Adipocyte (in vitro differentiated cells): ENCODE measurements around the gene RILPL1.
A peak's percentile ranks its signal among the peaks of the same experiment; 100 is the strongest.
"Not testable (repeated sequence)": the region's sequence is repeated elsewhere in the genome, so short reads cannot be mapped to it uniquely, and the experiment has no call there.

Experiments used
- DNase-seq: peaks from one replicate; pipeline ENCODE4 v3.0.0-alpha.2; 2015; ENCODE audit warnings: low read depth
- H3K27me3 ChIP-seq: replicated peaks from 2 replicates; pipeline ENCODE4 v1.7.0; 2013; ENCODE audit warnings: mild to moderate bottlenecking, low read length, moderate library complexity; ENCODE audit not compliant: control insufficient read depth, insufficient read depth
- H3K36me3 ChIP-seq: 2 replicates; pipeline ENCODE4 v1.7.0; 2013; ENCODE audit warnings: low read length, mild to moderate bottlenecking, moderate library complexity; ENCODE audit not compliant: control insufficient read depth, insufficient read depth, severe bottlenecking
- H3K4me1 ChIP-seq: 2 replicates; pipeline ENCODE4 v1.7.0; 2013; ENCODE audit warnings: mild to moderate bottlenecking, low read length, moderate library complexity; ENCODE audit not compliant: control insufficient read depth, insufficient read depth
- H3K4me3 ChIP-seq: 2 replicates; pipeline ENCODE4 v1.7.0; 2013; ENCODE audit warnings: mild to moderate bottlenecking, low read length, moderate library complexity
- H3K9ac ChIP-seq: 2 replicates; pipeline ENCODE4 v1.7.0; 2013; ENCODE audit warnings: mild to moderate bottlenecking, low read length, moderate library complexity
- H3K9me3 ChIP-seq: 2 replicates; pipeline ENCODE4 v1.7.0; 2013; ENCODE audit warnings: mild to moderate bottlenecking, low read length, moderate library complexity; ENCODE audit not compliant: control insufficient read depth

The RILPL1 gene

DNA sequence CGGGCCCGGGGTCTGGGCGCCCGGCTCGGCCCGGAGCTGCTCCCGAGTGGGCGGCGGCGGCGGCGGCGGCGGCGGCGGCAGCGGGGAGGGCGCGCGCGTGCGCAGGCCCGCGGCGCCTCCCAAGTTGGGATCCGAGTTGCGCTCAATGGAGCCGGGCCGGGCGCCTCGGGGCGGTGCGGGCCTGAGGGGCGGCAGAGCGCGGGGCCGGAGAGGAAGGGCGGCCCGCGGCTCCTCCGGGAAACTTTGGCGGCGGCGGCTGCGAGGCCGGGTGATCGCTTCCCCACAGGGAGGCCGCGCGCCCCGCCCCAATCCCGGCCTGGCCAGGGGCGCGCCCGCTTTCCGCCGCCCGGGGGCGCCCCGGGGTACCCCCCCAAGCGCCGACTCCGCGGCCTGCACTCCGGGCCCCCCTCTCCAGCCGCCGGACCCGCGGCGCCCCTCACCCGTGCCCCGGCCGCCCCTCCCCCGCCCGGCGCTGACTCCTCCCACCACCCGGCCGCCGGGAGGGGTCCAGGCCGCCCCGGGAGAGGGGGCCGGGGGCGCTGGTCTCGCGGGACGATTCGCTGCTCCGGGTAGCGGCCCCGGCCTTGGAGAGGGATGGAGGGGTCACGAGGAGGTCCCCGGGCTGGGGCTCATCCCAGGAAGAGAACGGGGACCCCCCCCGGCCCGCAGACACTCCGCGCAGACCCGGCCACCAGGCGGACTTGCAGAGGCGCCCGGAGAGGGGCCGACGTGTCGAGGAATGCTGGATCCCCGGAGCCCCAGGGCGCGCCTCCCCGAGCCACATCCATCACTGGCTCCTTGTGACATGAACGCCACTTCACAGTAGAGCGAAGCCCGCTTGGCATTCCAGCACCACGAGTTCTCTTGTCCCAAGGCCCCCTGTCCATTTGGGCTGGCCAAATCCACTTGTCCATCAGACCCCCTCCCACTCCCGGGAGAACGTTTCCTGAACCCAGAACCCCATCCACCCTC, at the start of gene RILPL1:
RILPL1 (minus strand) TSS at position 48 of the 972 bp plus-strand sequence. CDS start 237 bp downstream, outside the sequence.
- H3K4me3 ChIP-seq = peak within 1 kb of the TSS; percentile 87
- H3K27me3 ChIP-seq = peaks cover 4% of the 10 kb centered on the region
- DNase-seq = peak; percentile 80
- H3K4me1 ChIP-seq = peaks cover 22% of the 10 kb centered on the region
- peaks cover 5% of the 10 kb centered on the region for H3K36me3 ChIP-seq
- H3K9me3 ChIP-seq = no peaks in the 10 kb centered on the region
- peak within 1 kb of the TSS; percentile 88 for H3K9ac ChIP-seq

DNA sequence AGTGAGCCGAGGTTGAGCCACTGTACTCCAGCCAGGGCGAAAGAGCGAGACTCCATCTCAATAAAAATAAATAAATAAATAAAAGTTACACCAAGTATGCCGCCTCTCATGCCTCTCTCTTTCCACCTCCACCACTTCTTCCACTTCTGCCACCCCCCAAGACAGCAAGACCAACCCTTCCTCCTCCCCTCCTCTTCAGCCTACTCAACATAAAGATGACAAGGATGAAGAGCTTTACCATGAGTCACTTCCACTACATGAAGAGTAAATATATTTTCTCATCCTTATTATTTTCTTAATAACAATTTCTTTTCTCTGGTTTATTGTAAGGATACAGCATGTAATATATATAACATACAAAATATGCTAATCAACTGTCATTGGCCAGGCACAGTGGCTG, 47.3 kb upstream of the RILPL1 start:
- Histone ChIP-seq H3K9ac (no peak overlapping the region), H3K4me3 (no peak overlapping the region), H3K36me3 (no peaks in the 10 kb centered on the region), H3K27me3 (no peaks in the 10 kb centered on the region), H3K9me3 (no peaks in the 10 kb centered on the region), H3K4me1 (peaks cover 14% of the 10 kb centered on the region)
- no peak for DNase-seq

- H3K9ac ChIP-seq, H3K4me3 ChIP-seq, H3K36me3 ChIP-seq, DNase-seq, H3K4me1 ChIP-seq, H3K9me3 ChIP-seq, H3K27me3 ChIP-seq: not testable (repeated sequence)
Observed at GRCh38 chr12:123578829-123579228, 45.3 kb upstream of the RILPL1 start.

DNA sequence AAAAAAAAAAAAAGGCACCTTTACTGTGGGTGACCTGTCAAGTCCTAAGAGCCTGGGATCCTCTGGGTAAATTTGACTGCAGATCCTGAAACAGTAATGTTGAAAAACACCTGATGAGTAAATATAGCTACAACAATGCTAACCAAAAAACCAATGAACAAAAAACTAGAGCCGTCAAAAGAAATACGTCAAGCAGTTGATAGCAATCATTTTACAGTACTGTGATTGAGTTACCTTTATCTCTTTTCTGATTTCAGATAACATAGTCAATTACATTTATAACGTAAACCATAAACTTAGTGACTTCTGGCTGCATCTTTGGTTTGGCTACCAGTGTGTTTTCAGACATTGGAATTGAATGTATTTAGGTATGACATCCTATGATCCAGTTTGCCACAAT, 44.7 kb upstream of the RILPL1 start:
- Histone ChIP-seq H3K9ac (no peak overlapping the region), H3K4me1 (peaks cover 8% of the 10 kb centered on the region), H3K27me3 (no peaks in the 10 kb centered on the region), H3K9me3 (no peaks in the 10 kb centered on the region), H3K36me3 (no peaks in the 10 kb centered on the region), H3K4me3 (no peak overlapping the region)
- no peak for DNase-seq

GRCh38 chr12:123576611-123577010, 43.1 kb upstream of the RILPL1 start:
- Histone ChIP-seq H3K9ac (no peak overlapping the region), H3K27me3 (no peaks in the 10 kb centered on the region), H3K4me3 (no peak overlapping the region), H3K9me3 (peaks cover 5% of the 10 kb centered on the region), H3K36me3 (no peaks in the 10 kb centered on the region), H3K4me1 (peaks cover 2% of the 10 kb centered on the region)
- peak; percentile 21 for DNase-seq

- no peaks in the 10 kb centered on the region for H3K36me3 ChIP-seq
- peaks cover 4% of the 10 kb centered on the region for H3K4me1 ChIP-seq
- H3K4me3 ChIP-seq = no peak overlapping the region
- peaks cover 5% of the 10 kb centered on the region for H3K9me3 ChIP-seq
- no peak for DNase-seq
- H3K27me3 ChIP-seq = no peaks in the 10 kb centered on the region
- no peak overlapping the region for H3K9ac ChIP-seq
Observed at GRCh38 chr12:123573870-123574269, 40.4 kb upstream of the RILPL1 start.

- peaks cover 4% of the 10 kb centered on the region for H3K4me1 ChIP-seq
- no peak overlapping the region for H3K4me3 ChIP-seq
- DNase-seq = no peak
- H3K9me3 ChIP-seq = peaks cover 5% of the 10 kb centered on the region
- no peaks in the 10 kb centered on the region for H3K27me3 ChIP-seq
- H3K9ac ChIP-seq = no peak overlapping the region
- no peaks in the 10 kb centered on the region for H3K36me3 ChIP-seq
Observed at GRCh38 chr12:123572391-123572790, 38.9 kb upstream of the RILPL1 start.

GRCh38 chr12:123571343-123571813, 37.9 kb upstream of the RILPL1 start:
- peak; percentile 64 for DNase-seq
- H3K9ac ChIP-seq = no peak overlapping the region

GRCh38 chr12:123559468-123559867, 25.9 kb upstream of the RILPL1 start:
- no peak for DNase-seq
- H3K27me3 ChIP-seq = peaks cover 17% of the 10 kb centered on the region
- no peaks in the 10 kb centered on the region for H3K9me3 ChIP-seq
- H3K9ac ChIP-seq = no peak overlapping the region
- no peak overlapping the region for H3K4me3 ChIP-seq
- H3K36me3 ChIP-seq = no peaks in the 10 kb centered on the region
- no peaks in the 10 kb centered on the region for H3K4me1 ChIP-seq

More at GRCh38 chr12:123571343-123571813, 37.9 kb upstream of the RILPL1 start:
- Histone ChIP-seq H3K4me3 (no peak overlapping the region), H3K4me1 (peaks cover 4% of the 10 kb centered on the region), H3K9me3 (peaks cover 5% of the 10 kb centered on the region), H3K27me3 (no peaks in the 10 kb centered on the region), H3K36me3 (no peaks in the 10 kb centered on the region)

DNA sequence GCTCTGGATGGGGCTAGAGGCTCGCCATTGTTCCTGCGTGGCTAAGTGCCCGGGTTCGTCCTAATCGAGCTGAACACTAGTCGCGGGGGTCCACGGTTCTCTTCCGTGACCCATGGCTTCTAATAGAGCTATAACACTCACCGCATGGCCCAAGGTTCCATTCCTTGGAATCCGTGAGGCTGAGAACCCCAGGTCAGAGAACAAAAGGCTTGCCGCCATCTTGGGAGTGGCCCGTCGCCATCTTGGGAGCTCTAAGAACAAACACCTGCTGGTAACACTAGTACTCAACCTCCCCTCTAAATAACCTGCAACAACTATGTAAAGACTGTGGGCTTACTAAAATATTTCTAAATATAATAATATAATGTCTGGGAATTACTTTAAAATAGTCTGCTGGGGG, 25.0 kb upstream of the RILPL1 start:
- DNase-seq, H3K4me1 ChIP-seq, H3K9me3 ChIP-seq, H3K9ac ChIP-seq, H3K36me3 ChIP-seq, H3K4me3 ChIP-seq: not testable (repeated sequence)
- peaks cover 17% of the 10 kb centered on the region for H3K27me3 ChIP-seq

- not testable (repeated sequence) for H3K9me3 ChIP-seq, H3K4me1 ChIP-seq, H3K9ac ChIP-seq, H3K36me3 ChIP-seq, DNase-seq, H3K4me3 ChIP-seq
- peaks cover 10% of the 10 kb centered on the region for H3K27me3 ChIP-seq
Observed at GRCh38 chr12:123554843-123555242, 21.3 kb upstream of the RILPL1 start.
